Hematopoietic multipotent progenitor cell treated with erythropoietin and hydrocortisone succinate and interleukin-3 and kit ligand, for 15 days (in vitro differentiated cells): ENCODE results near the gene WBP1L.
"Not testable (repeated sequence)": the region's sequence is repeated elsewhere in the genome, so short reads cannot be mapped to it uniquely, and the experiment has no call there.

ENCODE experiments used
- DNase-seq: peaks from one replicate; pipeline ENCODE4 v3.0.0-alpha.2; 2015; ENCODE audit warnings: low spot score

Gene WBP1L

DNA sequence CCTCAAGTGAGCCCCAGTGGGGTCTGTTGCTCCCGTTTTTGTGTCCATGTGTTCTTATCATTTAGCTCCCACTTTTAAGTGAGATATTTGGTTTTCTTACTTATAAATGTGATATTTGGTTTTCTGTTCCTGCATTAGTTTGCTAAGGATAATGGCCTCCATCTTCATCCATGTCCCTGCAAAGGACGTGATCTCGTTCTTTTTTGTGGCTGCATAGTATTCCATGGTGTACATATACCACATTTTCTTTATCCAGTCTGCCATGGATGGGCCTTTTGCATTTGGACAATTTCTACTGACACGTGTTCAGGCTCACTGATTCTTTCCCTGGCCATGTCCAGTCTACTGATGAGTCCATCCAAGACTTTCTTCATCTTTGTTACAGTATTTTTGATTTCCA lies 19.8 kb upstream of the WBP1L start:
- DNase-seq = no peak

DNA sequence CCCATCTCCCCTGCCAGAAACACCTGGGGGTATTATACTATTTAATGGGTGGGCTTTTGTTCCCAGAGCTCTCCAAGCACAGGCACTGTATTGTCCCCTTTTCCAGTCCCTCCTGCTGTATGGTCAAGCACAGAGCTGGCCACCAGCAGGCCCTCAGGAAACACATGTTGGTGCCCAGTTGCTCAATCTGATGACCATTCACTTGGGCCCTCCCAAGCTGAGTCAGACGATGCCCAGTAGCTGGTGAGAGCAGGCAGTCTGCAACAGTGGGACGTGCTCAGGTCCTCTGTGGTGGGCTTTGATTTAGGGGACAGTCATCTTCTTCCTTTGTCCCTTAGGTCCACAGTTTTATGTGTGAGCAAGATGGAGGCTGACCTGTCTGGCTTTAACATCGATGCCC lies 17.5 kb upstream of the WBP1L start:
- no peak for DNase-seq

DNA sequence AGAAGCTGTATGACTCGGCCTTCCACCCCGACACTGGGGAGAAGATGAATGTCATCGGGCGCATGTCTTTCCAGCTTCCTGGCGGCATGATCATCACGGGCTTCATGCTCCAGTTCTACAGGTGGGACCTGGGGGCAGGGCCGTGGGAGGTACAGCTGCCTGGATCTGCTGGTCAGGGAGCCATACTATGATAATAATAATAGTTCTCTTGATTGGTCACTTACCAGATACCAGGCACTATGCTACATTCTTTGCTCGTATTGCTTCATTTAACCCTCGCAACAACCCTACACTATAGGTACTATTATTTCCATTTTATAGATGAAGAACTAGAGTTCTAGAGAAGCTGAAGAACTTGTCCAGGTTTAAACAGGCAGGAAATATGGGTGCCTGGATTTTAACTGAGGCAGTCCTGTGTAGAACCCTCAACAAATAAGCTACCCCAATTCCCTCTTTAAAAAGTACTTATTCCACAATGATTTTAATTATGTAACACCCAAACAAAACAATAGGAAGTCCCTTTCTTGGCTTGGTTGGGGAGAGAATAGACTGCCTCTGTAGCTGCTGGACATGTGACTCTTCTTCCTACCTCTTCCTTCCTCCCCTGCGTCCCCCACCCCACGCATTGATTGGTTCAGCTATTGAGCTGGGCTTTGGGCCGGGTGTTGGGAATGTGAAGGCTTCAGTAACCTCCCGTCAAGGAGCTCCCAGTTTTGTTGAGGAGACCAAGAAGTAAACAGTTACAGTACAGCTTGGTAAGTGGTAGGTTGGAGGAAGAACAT lies 16.5 kb upstream of the WBP1L start:
- DNase-seq = no peak

DNA sequence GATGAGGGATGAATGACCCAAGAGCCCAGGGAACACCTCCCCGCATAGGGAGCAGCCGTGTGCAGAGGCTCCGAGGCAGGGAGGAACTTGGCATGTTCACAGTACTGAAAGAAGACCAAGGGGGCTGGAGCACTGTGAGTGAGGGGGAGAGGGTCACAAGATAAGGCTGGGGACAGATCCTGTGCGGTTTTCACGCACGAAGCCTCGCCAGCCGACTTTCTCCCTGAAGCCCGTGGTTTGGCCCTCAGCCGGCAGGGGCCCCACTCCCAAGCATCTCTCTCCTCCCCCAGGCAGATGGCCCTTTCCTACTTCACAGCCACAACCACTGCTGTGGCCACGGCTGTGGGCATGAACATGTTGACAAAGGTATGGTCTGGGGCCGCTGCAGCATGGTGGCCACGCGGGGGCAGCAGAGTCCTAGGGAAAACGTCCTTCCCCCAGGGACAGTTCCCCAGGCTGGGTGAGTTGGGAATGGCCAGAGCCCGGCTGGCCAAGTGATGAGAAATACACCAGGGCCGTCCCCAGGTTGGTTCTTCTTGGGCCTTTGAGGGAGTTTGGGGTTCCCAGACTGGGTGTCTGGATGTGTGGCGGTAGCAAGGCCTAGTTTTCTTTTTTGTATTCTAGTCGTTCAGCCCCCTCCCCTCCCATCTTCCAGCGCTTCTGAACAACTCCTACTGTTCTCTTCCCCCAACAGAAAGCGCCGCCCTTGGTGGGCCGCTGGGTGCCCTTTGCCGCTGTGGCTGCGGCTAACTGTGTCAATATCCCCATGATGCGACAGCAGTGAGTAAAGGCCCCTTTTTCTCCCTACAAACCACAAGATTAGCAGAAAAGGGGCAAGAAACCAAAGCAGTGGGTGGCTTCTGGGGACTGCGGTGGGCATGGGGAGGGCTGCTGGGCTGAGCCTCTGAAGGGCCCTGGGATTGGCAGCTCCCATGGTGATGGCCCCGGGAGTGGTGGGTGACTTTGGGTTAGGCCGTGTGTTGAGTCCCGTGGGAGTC lies 14.4 kb upstream of the WBP1L start:
- peak; percentile 75 for DNase-seq

DNA sequence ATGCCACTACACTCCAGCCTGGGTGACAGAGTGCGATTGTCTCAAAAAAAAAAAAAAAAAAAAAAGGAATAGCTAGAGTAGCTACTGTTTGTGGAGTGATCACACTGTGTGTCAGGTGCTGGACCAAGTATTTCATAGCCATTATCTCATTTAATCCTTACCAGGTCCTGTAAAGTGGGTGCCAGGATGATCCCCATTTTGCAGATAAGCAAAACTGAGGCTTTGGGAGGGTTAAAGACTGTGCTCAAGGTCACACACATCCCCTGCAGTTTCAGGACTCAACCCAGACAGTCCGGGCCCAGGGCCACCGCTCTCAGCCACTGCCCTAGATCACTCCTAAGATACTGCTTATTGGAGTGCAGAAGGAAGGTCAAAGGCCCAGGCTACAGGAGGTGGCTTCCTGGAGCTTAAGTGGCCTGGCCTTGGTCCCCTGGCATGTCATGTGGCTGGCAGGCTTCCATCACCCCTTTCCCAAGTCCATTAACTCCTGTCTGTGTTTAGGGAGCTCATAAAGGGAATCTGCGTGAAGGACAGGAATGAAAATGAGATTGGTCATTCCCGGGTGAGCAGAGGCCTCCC lies 12.4 kb upstream of the WBP1L start:
- no peak for DNase-seq

DNA sequence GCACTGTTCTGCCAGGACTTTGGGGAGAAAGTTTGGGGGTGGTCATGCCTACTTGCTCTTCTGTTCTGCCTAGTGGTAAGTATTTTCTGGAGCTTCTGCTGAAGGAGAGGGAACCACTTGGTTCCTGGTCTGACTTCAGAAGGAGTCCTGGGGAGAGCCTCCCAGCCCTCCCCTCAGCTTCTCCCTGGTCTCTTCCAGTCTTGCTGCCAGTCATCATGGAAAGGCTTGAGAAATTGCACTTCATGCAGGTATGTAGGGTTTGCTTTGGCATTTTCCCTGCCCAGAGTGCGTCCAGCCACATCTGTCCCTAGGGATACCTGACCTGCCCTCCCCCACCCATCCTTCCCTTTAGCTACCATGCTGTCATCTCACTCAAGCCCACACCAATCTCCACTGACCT lies 11.1 kb upstream of the WBP1L start:
- no peak for DNase-seq

DNA sequence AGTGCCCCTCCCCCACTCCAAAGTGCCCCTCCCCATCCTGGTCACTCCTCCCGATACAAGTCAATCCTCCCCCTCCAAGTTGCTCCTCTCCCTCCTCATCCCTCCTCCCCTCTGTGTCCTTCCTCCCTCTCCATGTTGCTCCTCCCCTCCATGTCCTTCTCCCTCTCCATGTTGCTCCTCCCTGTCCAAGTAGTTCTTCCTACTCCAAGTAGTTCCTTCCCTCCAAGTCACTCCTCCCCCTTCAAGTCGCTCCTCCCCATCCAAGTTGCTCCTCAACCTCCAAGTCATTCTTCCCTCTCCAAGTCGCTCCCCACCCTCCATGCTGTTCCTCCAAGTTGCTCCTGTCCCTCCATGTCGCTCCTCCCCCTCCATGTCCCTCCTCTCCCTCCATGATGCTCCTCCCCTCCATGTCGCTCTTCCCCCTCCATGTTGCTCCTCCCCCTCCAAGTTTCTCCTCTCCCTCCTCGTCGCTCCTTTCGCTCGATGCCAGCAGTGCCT lies 8.6 kb upstream of the WBP1L start:
- no peak for DNase-seq

DNA sequence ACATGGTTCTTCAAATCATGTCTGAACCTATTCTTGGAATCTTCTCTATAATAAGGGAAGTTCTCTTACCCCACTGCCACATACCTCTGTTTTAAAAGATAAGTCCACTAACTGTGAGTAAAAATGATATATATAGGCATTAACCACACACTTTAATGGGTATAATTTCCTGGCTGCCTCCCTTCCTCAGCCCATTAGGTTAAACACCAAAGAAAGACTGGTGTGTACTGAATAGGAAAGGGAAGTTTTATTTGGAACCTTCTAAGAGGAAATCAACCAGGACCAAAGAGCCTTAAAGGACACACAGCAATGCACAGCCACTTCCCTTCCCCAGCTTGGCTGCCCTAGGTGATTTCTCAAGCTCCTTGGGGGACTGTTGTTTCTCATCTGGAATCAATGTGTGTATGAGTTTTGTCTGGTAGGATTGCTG lies 5.0 kb upstream of the WBP1L start:
- DNase-seq = no peak

DNA sequence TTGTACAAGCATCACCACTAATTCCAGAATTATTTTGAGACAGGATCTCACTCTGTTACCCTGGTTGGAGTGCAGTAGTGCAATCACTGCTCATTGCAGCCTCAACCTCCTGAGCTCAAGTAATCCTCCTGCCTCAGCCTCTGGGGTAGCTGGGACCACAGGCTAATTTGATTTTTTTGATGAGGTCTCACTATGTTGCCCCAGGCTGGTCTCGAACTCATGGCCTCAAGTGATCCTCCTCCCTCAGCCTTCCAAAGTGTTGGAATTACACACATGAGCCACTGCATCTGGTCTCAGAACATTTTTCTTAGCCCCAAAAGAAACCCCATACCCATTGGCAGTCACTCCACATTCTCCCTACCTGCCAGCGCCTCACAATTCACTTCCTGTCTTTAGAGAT lies 3.5 kb upstream of the WBP1L start:
- DNase-seq = no peak

DNA sequence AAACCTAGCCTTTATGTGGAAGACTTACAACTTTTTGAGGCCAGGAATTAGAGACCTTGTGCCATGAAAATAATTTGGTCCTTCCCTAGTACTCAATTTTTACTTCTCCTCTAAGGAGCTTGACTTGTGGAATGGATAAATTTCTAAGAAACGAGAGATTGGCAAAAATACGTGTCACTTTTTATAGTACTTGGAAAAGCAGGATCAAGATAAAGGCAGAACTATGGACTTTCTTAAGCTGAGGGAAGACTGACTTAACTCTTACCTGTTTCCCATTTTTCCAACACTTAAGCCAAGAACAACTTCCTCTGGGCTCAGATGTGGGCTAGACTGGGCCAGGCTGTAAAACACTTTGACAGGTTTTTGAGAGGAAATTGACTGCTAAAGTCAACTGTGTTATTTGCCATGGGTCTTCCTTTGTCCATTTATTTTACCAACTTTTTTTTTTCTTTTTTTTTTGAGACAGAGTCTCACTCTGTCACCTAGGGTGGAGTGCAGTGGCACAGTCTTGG lies 2.0 kb upstream of the WBP1L start:
- no peak for DNase-seq

DNA sequence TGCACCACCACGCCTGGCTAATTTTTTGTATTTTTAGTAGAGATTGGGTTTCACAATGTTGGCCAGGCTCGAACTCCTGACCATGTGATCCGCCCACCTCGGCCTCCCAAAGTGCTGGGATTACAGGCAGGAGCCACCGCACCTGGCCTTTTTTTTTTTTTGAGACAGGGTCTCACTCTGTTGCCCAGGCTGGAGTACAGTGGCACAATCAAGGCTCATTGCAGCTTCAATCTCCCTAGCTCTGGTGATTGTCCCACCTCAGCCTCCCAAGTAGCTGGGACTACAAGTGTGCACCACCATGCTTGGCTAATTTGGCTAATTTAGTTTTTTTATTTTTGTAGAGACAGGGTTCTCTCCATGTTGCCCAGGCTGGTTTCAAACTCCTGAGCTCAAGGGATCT lies 1.4 kb upstream of the WBP1L start:
- not testable (repeated sequence) for DNase-seq

DNA sequence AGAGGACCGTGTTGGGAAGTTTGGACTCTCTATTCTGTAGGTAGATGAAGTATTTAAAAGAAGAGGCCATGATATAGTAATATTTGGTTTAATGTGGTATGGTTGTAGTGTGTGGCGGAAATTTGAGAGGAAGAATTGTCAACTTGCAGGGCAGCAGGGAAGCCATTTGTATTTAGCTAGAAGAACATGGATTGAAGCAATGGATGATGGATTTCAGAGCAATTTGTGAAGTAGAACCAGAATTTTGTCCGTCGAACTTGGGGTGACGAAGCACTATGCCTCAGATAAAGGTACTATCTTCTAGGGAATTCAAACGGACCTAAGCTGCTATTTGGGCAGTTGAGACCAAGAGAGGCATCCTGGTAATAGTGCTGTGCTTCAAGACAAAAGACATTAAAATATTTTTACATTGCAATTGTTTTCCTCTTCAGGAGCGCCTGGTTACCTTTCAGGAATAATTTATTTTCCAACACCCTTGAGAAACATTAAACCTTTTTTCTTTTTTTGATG lies 615 bp upstream of the WBP1L start:
- no peak for DNase-seq

DNA sequence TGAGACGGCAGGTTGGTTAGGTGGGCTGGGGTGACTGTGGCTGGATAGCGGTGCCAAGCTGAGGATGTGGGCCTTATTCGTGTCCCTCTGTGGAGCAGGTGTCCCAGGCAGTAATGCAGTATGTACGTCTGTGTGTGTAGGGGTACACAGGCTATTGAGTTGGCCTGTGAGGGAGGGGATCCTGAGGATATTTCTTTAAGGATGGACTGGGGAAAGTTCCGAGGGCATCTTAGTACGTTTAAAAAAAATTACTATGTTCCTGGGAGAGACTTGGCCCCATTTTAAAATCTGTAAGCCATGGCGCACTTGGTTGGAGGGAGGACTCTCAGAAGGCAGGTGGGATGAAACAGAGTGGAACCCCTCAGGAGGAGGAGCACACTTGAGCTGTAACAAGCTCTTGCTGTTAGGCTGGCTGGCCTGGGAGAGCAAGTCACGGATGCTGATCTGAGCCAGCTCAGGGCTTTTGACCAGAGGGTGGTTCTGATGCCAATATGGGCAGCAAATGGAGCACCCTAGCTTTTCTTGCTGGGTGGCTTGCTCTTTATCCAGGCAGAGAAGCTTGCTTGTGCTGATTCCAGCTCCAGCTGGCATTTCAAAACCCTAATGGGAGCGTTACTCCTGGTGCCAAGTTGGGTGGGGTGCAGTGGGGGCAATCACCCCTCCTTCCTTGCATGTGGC lies 765 bp downstream of the WBP1L start:
- DNase-seq = peak; percentile 21

DNA sequence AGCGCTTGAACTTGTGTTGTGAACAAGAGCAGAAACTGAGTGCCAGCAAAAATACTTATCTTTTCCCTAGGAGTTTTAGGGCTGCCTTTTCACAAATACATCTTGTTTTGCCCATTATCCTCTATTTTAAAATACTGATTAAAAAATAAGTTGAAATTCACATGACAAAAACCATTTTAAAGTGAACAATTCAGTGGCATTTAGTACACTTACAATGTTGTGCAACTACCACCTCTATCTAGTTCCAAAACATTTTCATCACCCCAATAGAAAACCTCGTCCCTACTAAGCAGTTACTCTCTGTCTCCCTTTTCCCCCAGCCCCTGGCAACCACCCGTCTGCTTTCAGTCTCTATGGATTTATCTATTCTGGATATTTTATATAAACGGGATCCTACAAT lies 1.4 kb downstream of the WBP1L start:
- DNase-seq = no peak

DNA sequence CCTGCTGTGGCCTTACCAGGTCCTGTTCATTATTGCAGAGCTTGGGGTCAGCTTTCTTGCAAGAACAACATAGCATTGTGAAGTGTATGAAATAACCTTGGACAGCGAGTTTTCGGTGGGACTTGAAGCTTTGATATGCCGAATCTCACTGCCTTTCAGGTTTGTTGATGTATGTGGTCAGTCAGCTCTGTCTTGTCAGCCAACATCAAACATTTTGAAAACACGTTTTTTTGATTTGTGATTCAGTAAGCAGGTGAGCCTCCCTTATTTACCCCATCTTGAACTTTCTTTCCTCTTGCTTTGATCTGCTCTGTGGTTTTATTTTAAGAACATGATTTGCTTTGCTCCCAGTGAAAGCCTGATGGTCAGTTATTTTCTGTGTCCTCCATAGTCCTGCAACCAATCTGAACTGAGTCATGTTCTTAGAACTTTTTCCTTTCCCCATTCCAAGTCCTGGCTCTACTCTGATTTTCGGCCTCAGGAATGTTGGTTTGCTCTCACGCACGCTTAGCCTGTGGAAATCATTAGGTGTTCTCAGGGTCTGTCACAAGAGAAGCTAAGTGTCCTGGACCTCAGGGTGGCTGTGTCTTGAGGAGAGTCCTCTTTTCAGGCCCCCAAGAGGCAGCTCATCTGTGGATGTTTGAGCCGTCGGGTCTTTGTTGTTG lies 8.7 kb downstream of the WBP1L start:
- no peak for DNase-seq

DNA sequence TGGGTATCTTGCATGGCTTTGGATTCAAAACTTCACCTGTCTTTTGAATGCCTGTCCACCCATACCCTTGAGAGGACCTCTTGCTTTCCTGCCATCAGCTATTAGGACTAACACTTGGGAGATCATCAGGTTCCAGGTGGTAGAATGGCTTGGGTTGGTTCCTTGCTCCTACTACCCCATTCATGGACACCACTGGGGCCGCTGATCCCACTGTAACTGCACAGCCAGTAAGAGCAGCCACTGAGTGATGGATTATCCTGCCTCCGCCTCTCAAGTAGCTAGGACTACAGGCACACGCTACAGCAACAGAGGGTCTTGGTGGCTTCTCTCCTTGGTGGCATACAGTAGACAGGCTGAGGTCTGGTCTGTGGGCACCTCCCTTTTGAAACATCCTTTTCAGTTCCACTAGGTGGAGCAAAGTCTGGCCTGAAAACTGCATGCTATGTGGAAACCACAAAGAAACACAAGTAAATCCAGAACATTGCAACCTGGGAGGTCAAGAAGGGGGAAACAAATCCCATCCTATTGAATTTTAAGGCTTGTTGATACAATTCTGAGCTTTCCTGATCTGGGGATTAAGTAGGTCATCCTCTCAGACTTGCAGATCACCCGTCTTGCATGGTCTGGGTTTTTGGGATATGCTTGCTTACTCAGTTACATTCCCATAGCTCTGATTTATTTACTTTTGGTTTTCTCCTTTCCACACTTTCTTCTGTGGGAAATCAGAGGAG lies 9.4 kb downstream of the WBP1L start:
- DNase-seq = no peak

DNA sequence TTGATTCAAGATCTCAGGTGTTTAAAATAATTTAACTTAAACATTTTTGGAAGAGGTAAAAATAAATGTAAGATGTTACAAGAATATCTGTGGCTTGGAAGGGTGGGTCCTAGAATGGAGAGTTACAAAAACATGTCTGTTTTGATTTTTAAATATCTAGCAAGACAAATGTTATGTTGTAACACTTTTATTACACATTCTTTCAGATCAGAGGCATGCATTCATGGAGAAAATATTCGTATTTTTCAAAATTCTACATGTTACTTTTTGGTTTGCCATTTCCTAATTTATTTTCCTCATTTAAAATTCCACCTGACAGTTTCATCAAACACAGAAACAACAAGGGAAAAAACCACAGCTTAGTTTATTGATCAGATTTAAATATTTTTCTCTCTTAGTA lies 10.0 kb downstream of the WBP1L start:
- no peak for DNase-seq

DNA sequence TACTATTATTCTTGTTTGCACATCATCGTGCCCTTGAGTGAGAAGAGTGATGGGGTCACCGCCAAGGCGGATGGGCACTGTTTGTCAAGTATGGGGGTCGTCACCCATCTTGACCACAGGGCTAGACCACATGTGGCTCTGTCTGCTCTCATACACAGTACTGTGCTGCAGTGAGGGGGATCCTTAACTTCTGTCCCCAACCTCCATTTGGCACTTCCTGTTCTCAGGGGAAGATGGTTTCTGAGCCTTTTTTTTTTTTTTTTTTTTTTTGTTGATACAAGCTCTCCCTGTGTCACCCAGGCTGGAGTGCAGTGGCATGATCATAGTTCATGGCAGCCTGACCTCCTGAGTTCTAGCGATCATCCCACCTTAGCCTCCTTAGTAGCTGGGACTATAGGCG lies 13.6 kb downstream of the WBP1L start:
- no peak for DNase-seq

DNA sequence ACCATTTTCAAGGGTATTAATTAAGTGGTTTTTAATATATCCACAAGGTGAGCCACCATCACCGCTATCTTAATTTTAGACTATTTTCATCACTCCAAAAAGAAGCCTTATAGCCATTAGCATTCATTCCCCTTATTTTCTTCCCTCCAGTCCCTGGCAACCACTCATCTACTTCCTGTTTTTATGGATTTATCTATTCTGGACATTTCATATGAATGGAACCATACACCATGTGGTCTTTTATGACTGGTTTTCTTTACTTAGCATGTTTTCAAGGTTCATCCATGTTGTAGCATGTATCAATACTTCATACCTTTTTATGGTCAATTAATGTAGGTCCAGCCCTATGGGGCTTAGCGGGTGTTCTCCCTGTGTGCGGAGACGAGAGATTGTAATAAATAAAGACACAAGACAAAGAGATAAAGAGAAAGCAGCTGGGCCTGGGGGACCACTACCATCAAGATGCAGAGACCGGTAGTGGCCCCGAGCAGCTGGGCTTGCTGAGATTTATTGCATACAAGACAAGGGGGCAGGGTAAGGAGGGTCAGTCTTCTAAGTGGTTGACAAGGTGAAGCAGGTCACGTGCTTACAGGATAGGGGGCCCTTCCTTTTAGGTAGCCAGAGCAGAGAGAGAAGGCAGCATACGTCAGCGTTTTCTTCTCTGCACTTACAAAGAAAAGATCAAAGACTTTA lies 14.6 kb downstream of the WBP1L start:
- DNase-seq = no peak

DNA sequence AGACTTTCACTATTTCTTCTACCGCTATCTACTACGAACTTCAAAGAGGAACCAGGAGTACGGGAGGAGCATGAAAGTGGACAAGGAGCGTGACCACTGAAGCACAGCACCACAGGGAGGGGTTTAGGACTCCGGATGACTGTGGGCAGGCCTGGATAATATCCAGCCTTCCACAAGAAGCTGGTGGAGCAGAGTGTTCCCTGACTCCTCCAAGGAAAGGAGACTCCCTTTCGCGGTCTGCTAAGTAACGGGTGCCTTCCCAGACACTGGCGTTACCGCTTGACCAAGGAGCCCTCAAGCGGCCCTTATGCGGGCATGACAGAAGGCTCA lies 15.2 kb downstream of the WBP1L start:
- not testable (repeated sequence) for DNase-seq
